GM12878 (cell line): ENCODE measurements around the gene GPC5. TPM values are rescaled to one million over a fixed set of nuclear protein-coding genes. Genes with fewer than 3 reads are reported as not detected.

Experiments
- ATAC-seq: fragments of 200-7000 bp; cut with Tn5 transposase; 3 replicates; pipeline ENCODE4 v1.9.1; 2020; ENCODE audit warnings: mild to moderate bottlenecking, moderate library complexity
- BruUV-seq: library from RNA; stranded (reverse); fragments of 400-500 nt; replicated peaks from 2 replicates; lab custom pipeline; 2021; lab: Mats Ljungman, UMichigan
- CTCF ChIA-PET: fragments of 300-600 bp; sonication (Branson Sonifier 250); formaldehyde crosslinking; extraction: SDS; loops from one replicate; lab custom pipeline; 2021; ENCODE audit warnings: inconsistent platforms; lab: Yijun Ruan, JAX
- POLR2A ChIA-PET: fragments of 350-600 bp; formaldehyde crosslinking; extraction: SDS; loops from one replicate; lab custom pipeline; 2021; ENCODE audit warnings: inconsistent platforms; lab: Charles Lee
- RAD21 ChIA-PET: fragments of 300-600 bp; sonication (Branson Sonifier 250); formaldehyde crosslinking; loops from one replicate; lab custom pipeline; 2023; ENCODE audit warnings: antibody characterized with exemption; ENCODE audit not compliant: unreplicated experiment; lab: Charles Lee
- SMC1A ChIA-PET: fragments of 300-600 bp; sonication (Branson Sonifier 250); formaldehyde crosslinking; loops from one replicate; lab custom pipeline; 2023; ENCODE audit not compliant: unreplicated experiment, uncharacterized antibody; lab: Charles Lee
- DNase-seq: peaks from one replicate; pipeline ENCODE4 v3.0.0-alpha.2; 2011; ENCODE audit warnings: low read depth, low spot score
- FAIRE-seq: peaks from 3 replicates; lab custom pipeline; 2011; peaks lifted over from hg19 to GRCh38; lab: Jason Lieb, UNC
- H2AFZ ChIP-seq: 2 replicates; pipeline ENCODE4 v1.6.0; 2011; ENCODE audit warnings: low read depth, low read length, control low read depth; ENCODE audit not compliant: control insufficient read depth
- H3K27ac ChIP-seq: 2 replicates; pipeline ENCODE4 v1.5.1; 2011; ENCODE audit warnings: control low read depth; ENCODE audit not compliant: control insufficient read depth, insufficient read depth
- H3K27me3 ChIP-seq, 2 experiments: replicated peaks in 1 of 2; 2 replicates each; pipeline versions ENCODE4 v1.6.0 to v1.6.1; 2011; ENCODE audit warnings: low read length in 1 of 2; ENCODE audit not compliant: control insufficient read depth in 2 of 2, insufficient read depth in 2 of 2
- H3K36me3 ChIP-seq, 2 experiments: 2 replicates each; pipeline ENCODE4 v1.5.1; 2011; ENCODE audit warnings: low read length in 1 of 2; ENCODE audit not compliant: control insufficient read depth in 2 of 2, insufficient read depth in 2 of 2
- H3K4me1 ChIP-seq: 2 replicates; pipeline ENCODE4 v1.6.1; 2011; ENCODE audit warnings: mild to moderate bottlenecking, low read length, moderate library complexity, mixed read lengths; ENCODE audit not compliant: control insufficient read depth, insufficient read depth
- H3K4me2 ChIP-seq: 2 replicates; pipeline ENCODE4 v1.6.0; 2011; ENCODE audit warnings: control low read depth; ENCODE audit not compliant: control insufficient read depth, insufficient read depth
- H3K4me3 ChIP-seq: fragments of 200-600 bp; sonication (generic); 2 replicates; pipeline ENCODE4 v1.5.1; 2016
- H3K79me2 ChIP-seq: 2 replicates; pipeline ENCODE4 v1.6.0; 2011; ENCODE audit warnings: low read length; ENCODE audit not compliant: control insufficient read depth, insufficient read depth
- H3K9ac ChIP-seq: 2 replicates; pipeline ENCODE4 v1.8.0; 2011; ENCODE audit warnings: low read length, control low read depth, mixed read lengths; ENCODE audit not compliant: control insufficient read depth, insufficient read depth
- H3K9me3 ChIP-seq: replicated peaks from 3 replicates; pipeline ENCODE4 v1.5.1; 2011; ENCODE audit warnings: mild to moderate bottlenecking, low read length; ENCODE audit not compliant: control insufficient read depth, insufficient read depth
- H4K20me1 ChIP-seq: 2 replicates; pipeline ENCODE4 v1.6.0; 2011; ENCODE audit not compliant: control insufficient read depth, insufficient read depth
- BACH1 ChIP-seq: fragments of 450-650 bp; IDR thresholded peaks from 2 replicates; pipeline ENCODE4 v1.6.1; 2017; ENCODE audit warnings: mild to moderate bottlenecking, borderline replicate concordance
- CHD2 ChIP-seq: IDR thresholded peaks from 2 replicates; pipeline ENCODE4 v1.6.1; 2011; ENCODE audit warnings: low read depth, low read length, improper control_type of control experiment, borderline replicate concordance
- CHD4 ChIP-seq: fragments of 200-600 bp; sonication (generic); IDR thresholded peaks from 2 replicates; pipeline ENCODE4 v1.6.1; 2016; ENCODE audit warnings: mild to moderate bottlenecking
- CREB1 ChIP-seq: IDR thresholded peaks from 2 replicates; pipeline ENCODE4 v1.6.1; 2012; ENCODE audit warnings: low read depth, mild to moderate bottlenecking, inconsistent platforms
- EGR1 ChIP-seq, 2 experiments: IDR thresholded peaks; 1 replicate in 1 of 2; 2 replicates in 1 of 2; pipeline ENCODE4 v1.6.1; 2011 to 2012; ENCODE audit warnings: low read depth in 2 of 2, low read length in 2 of 2, borderline replicate concordance in 1 of 2, mild to moderate bottlenecking in 1 of 2, moderate library complexity in 1 of 2
- ESRRA ChIP-seq: IDR thresholded peaks from 2 replicates; pipeline ENCODE4 v1.6.1; 2012; ENCODE audit warnings: mild to moderate bottlenecking, low read length, improper control_type of control experiment
- HDAC6 ChIP-seq: fragments of 200-600 bp; sonication (generic); IDR thresholded peaks from one replicate; pipeline ENCODE4 v1.8.0; 2017; ENCODE audit warnings: antibody characterized with exemption; ENCODE audit not compliant: unreplicated experiment
- HDGF ChIP-seq: fragments of 450-650 bp; IDR thresholded peaks from 2 replicates; pipeline ENCODE4 v1.6.1; 2016; ENCODE audit warnings: antibody characterized with exemption
- IRF4 ChIP-seq: IDR thresholded peaks from 2 replicates; pipeline ENCODE4 v1.6.1; 2011; ENCODE audit warnings: low read depth, low read length
- JUND ChIP-seq: IDR thresholded peaks from 2 replicates; pipeline ENCODE4 v1.6.1; 2012; ENCODE audit warnings: low read depth, mild to moderate bottlenecking, low read length, improper control_type of control experiment, moderate library complexity
- NBN ChIP-seq: fragments of 450-650 bp; IDR thresholded peaks from 2 replicates; pipeline ENCODE4 v1.6.1; 2016
- RAD21 ChIP-seq: IDR thresholded peaks from 2 replicates; pipeline ENCODE4 v1.6.1; 2011; ENCODE audit warnings: mild to moderate bottlenecking, low read depth, low read length, moderate library complexity; ENCODE audit not compliant: insufficient read depth
- RAD51 ChIP-seq: fragments of 450-650 bp; IDR thresholded peaks from 2 replicates; pipeline ENCODE4 v1.6.1; 2016; ENCODE audit warnings: moderate library complexity, mild to moderate bottlenecking, inconsistent platforms
- RFX5 ChIP-seq: IDR thresholded peaks from 2 replicates; pipeline ENCODE4 v1.6.1; 2011; ENCODE audit warnings: low read depth, low read length, improper control_type of control experiment
- SKIL ChIP-seq: fragments of 450-650 bp; IDR thresholded peaks from 2 replicates; pipeline ENCODE4 v1.6.1; 2017; ENCODE audit warnings: mild to moderate bottlenecking, low read depth, inconsistent platforms; ENCODE audit not compliant: poor library complexity, severe bottlenecking
- SMAD1 ChIP-seq: fragments of 450-650 bp; IDR thresholded peaks from 2 replicates; pipeline ENCODE4 v1.6.1; 2018; ENCODE audit warnings: mild to moderate bottlenecking, low read depth; ENCODE audit not compliant: partially characterized antibody
- SMARCA5 ChIP-seq: fragments of 450-650 bp; IDR thresholded peaks from 2 replicates; pipeline ENCODE4 v1.6.1; 2017; ENCODE audit warnings: mild to moderate bottlenecking
- STAT3 ChIP-seq: IDR thresholded peaks from 2 replicates; pipeline ENCODE4 v1.6.1; 2011; ENCODE audit warnings: low read depth, low read length, improper control_type of control experiment
- SUPT20H ChIP-seq: IDR thresholded peaks from 2 replicates; pipeline ENCODE4 v1.6.1; 2011; ENCODE audit warnings: low read depth, mild to moderate bottlenecking, low read length, moderate library complexity, borderline replicate concordance; ENCODE audit not compliant: control insufficient read depth
- USF2 ChIP-seq: IDR thresholded peaks from 2 replicates; pipeline ENCODE4 v1.6.1; 2011; ENCODE audit warnings: low read depth, low read length, improper control_type of control experiment, borderline replicate concordance
- ZNF24 ChIP-seq: fragments of 450-650 bp; IDR thresholded peaks from 2 replicates; pipeline ENCODE4 v1.6.1; 2017; ENCODE audit warnings: antibody characterized with exemption, mild to moderate bottlenecking
- ZZZ3 ChIP-seq: IDR thresholded peaks from 2 replicates; pipeline ENCODE4 v1.6.1; 2011; ENCODE audit warnings: low read depth; ENCODE audit not compliant: control insufficient read depth, insufficient read length
- WGBS: methylation state at CpG from one replicate; pipeline ENCODE4 v1.1.6; 2016; ENCODE audit warnings: low lambda C conversion rate; ENCODE audit not compliant: insufficient replicate concordance, insufficient coverage; ENCODE audit errors: missing lambda C conversion rate; 5-methylcytosine and 5-hydroxymethylcytosine counted together
- in situ Hi-C: fragments of 300-500 bp; cut with MboI; formaldehyde crosslinking; loops from 9 replicates; pipeline ENCODE4 v1.14.3; 2018; ENCODE audit warnings: mixed read lengths
- intact Hi-C: fragments of 100-400 bp; cut with micrococcal nuclease; formaldehyde crosslinking; loops from one replicate; pipeline ENCODE4 v1.14.2; 2022; ENCODE audit not compliant: unreplicated experiment
- polyA plus RNA-seq, 11 experiments: library from polyadenylated mRNA; depleted of rRNA in 4 of 11; unstranded in 6 of 11; stranded (reverse) in 5 of 11; fragments of >200 nt; fragmentation: Nextera tagmentation in 4 of 11; fragmentation: Illumina TruSeq in 1 of 11; extraction: Ambion mirVana in 4 of 11; extraction: Trizol in 1 of 11; gene quantifications; 1 replicate in 1 of 11; 2 replicates in 10 of 11; pipeline versions ENCODE4 v1.2.1 to v1.2.3, GENCODE V29; 2011 to 2016; ENCODE audit warnings: inconsistent platforms in 2 of 11, missing spikeins in 2 of 11, low read depth in 1 of 11
- total RNA-seq, 4 experiments: library from RNA; depleted of rRNA in 3 of 4; stranded (reverse); fragments of >200 nt in 3 of 4; fragmentation: Illumina TruSeq in 1 of 4; extraction: Trizol in 1 of 4; gene quantifications; 2 replicates each; pipeline versions ENCODE4 v1.2.1 to v1.2.3, GENCODE V29; 2013 to 2021

Gene GPC5
- total and polyA plus RNA-seq, 10 of the 15 experiments (the other 5 are each of a cell fraction or from before 2014, with no cell fraction given), result 0.05 to 0.87 (median 0.44) TPM; not detected in 1

- no peak for TF ChIP-seq JUND
- TF ChIP-seq ZNF24, result no peak
- TF ChIP-seq SUPT20H, result no peak
- no peak for TF ChIP-seq CREB1
- no peak for TF ChIP-seq EGR1 (IDR thresholded peaks at IDR 0.05; ENCODE audit: borderline replicate concordance in 1 of 2, low read depth in 2 of 2, low read length in 2 of 2)
- TF ChIP-seq, all 136 proteins: peak for 0
Measured at GRCh38 chr13:92560883-92561282, 1162.5 kb downstream of the GPC5 start (continued).

GRCh38 chr13:92564942-92565341 lies 1166.5 kb downstream of the GPC5 start:
- in situ Hi-C loops, result loop anchor here (25.0 kb wide), 1 partner anchor 1797 kb away; no protein-coding TSS in a partner anchor
- no peaks in the 10 kb centered on the region for H3K36me3 ChIP-seq
- H3K27me3 ChIP-seq, result no peaks in the 10 kb centered on the region
- no peaks in the 10 kb centered on the region for H3K79me2 ChIP-seq
- ATAC-seq, result no peak
- H3K4me1 ChIP-seq, result no peaks in the 10 kb centered on the region
- intact Hi-C loops, result no loop called here
- no peaks in the 10 kb centered on the region for H3K9me3 ChIP-seq
- H3K4me3 ChIP-seq, result no peak overlapping the region
- ChIA-PET RAD21 (no interaction called here), POLR2A (no interaction called here), SMC1A (no interaction called here), CTCF (no interaction called here)
- no peaks in the 10 kb centered on the region for H4K20me1 ChIP-seq
- no peak for FAIRE-seq
- BruUV-seq, result no TSS peak
- H3K4me2 ChIP-seq, result no peak overlapping the region
- H2AFZ ChIP-seq, result no peak overlapping the region
- no peak overlapping the region for H3K9ac ChIP-seq
- 0% methylated on average over 2 of the region's 2 CpGs for WGBS
- H3K27ac ChIP-seq, result no peak overlapping the region
- DNase-seq, result no peak
- TF ChIP-seq SMAD1, result no peak
- TF ChIP-seq ZZZ3, result no peak
- no peak for TF ChIP-seq SMARCA5
- no peak for TF ChIP-seq HDAC6
- TF ChIP-seq CHD2, result no peak
- TF ChIP-seq USF2, result no peak
- TF ChIP-seq JUND, result no peak
- TF ChIP-seq CHD4, result no peak
- no peak for TF ChIP-seq RAD21
- no peak for TF ChIP-seq SKIL
- no peak for TF ChIP-seq HDGF
- TF ChIP-seq IRF4, result no peak
- no peak for TF ChIP-seq BACH1
- TF ChIP-seq ESRRA, result no peak
- no peak for TF ChIP-seq NBN
- no peak for TF ChIP-seq STAT3
- TF ChIP-seq RFX5, result no peak
- no peak for TF ChIP-seq RAD51
